H1 (cell line): ENCODE measurements around the gene SS18. TPM values are rescaled to one million over a fixed set of nuclear protein-coding genes. Genes with fewer than 3 reads are reported as not detected.

Experiments used
- CTCF ChIA-PET: fragments of 300-600 bp; sonication (Branson Sonifier 250); formaldehyde crosslinking; loops from one replicate; lab custom pipeline; 2021; ENCODE audit not compliant: partially characterized antibody; lab: Charles Lee
- POLR2A ChIA-PET: fragments of 300-600 bp; sonication (Branson Sonifier 250); formaldehyde crosslinking; loops from one replicate; lab custom pipeline; 2021; ENCODE audit warnings: inconsistent platforms; ENCODE audit not compliant: partially characterized antibody; lab: Charles Lee
- DNase-seq, 2 experiments: peaks; one replicate each; pipeline versions ENCODE4 v3.0.0 to v3.0.0-alpha.2; 2010 to 2022; ENCODE audit warnings: low spot score in 2 of 2, low read depth in 1 of 2, mixed read lengths in 1 of 2
- FAIRE-seq: peaks from 2 replicates; lab custom pipeline; 2011; peaks lifted over from hg19 to GRCh38; lab: Jason Lieb, UNC
- H2AFZ ChIP-seq: 2 replicates; pipeline ENCODE4 v1.8.1; 2012; ENCODE audit warnings: low read length, inconsistent platforms
- H2AK5ac ChIP-seq: 2 replicates; pipeline ENCODE4 v1.6.1; 2013; ENCODE audit warnings: low read depth, low read length
- H2BK120ac ChIP-seq: replicated peaks from 2 replicates; pipeline ENCODE3; 2013; ENCODE audit warnings: low read depth, low read length, inconsistent platforms
- H2BK12ac ChIP-seq: 2 replicates; pipeline ENCODE4 v1.6.1; 2013; ENCODE audit warnings: low read depth, low read length
- H2BK15ac ChIP-seq: 2 replicates; pipeline ENCODE4 v1.6.1; 2013; ENCODE audit warnings: low read length
- H2BK20ac ChIP-seq: 2 replicates; pipeline ENCODE4 v1.6.1; 2013; ENCODE audit warnings: low read length
- H2BK5ac ChIP-seq: 2 replicates; pipeline ENCODE4 v1.6.1; 2013; ENCODE audit warnings: low read depth, low read length
- H3K14ac ChIP-seq: 2 replicates; pipeline ENCODE4 v1.6.1; 2013; ENCODE audit warnings: inconsistent platforms; ENCODE audit not compliant: insufficient read length
- H3K18ac ChIP-seq: 2 replicates; pipeline ENCODE4 v1.6.1; 2013; ENCODE audit warnings: low read length; ENCODE audit errors: extremely low read depth
- H3K23ac ChIP-seq: 2 replicates; pipeline ENCODE4 v1.6.1; 2013; ENCODE audit warnings: inconsistent platforms; ENCODE audit not compliant: insufficient read length
- H3K23me2 ChIP-seq: 2 replicates; pipeline ENCODE4 v1.6.1; 2013; ENCODE audit warnings: low read depth, low read length
- H3K27ac ChIP-seq: 2 replicates; pipeline ENCODE4 v1.6.1; 2011; ENCODE audit warnings: low read depth, low read length, inconsistent platforms
- H3K27me3 ChIP-seq, 4 experiments: replicated peaks in 1 of 4; 1 replicate in 1 of 4; 2 replicates in 3 of 4; pipeline versions ENCODE4 v1.6.1 to v1.8.1; 2011 to 2013; ENCODE audit warnings: low read length in 3 of 4, mild to moderate bottlenecking in 3 of 4, inconsistent platforms in 2 of 4, mixed read lengths in 2 of 4, moderate library complexity in 1 of 4; ENCODE audit not compliant: control insufficient read depth in 3 of 4, insufficient read depth in 3 of 4; ENCODE audit errors: extremely low read depth in 1 of 4
- H3K36me3 ChIP-seq, 4 experiments: 2 replicates each; pipeline versions ENCODE4 v1.6.1 to v1.8.1; 2011 to 2013; ENCODE audit warnings: mild to moderate bottlenecking in 4 of 4, low read length in 3 of 4, moderate library complexity in 2 of 4, control low read depth in 1 of 4, inconsistent platforms in 1 of 4; ENCODE audit not compliant: insufficient read depth in 4 of 4, control insufficient read depth in 2 of 4
- H3K4ac ChIP-seq: replicated peaks from 2 replicates; pipeline ENCODE3; 2013; ENCODE audit warnings: low read length, low read depth, mixed read lengths, inconsistent platforms; ENCODE audit not compliant: insufficient read length
- H3K4me1 ChIP-seq, 4 experiments: replicated peaks in 1 of 4; 1 replicate in 1 of 4; 2 replicates in 3 of 4; pipeline versions ENCODE4 v1.6.1 to v1.8.1; 2011 to 2013; ENCODE audit warnings: low read length in 3 of 4, inconsistent platforms in 2 of 4, mixed read lengths in 1 of 4; ENCODE audit not compliant: insufficient read depth in 4 of 4, control insufficient read depth in 3 of 4
- H3K4me2 ChIP-seq, 2 experiments: 2 replicates each; pipeline versions ENCODE4 v1.6.1 to v1.8.1; 2011 to 2013; ENCODE audit warnings: low read depth in 2 of 2, low read length in 2 of 2, control low read depth in 1 of 2, inconsistent platforms in 1 of 2, mild to moderate bottlenecking in 1 of 2; ENCODE audit not compliant: insufficient read depth in 1 of 2
- H3K4me3 ChIP-seq, 4 experiments: fragments of 200-600, 300-600 bp in 1 of 4; sonication (generic), shearing (Covaris generic), sonication (Bioruptor Twin) in 1 of 4; 2 replicates each; pipeline versions ENCODE4 v1.5.1 to v1.8.1; 2011 to 2016; ENCODE audit warnings: low read length in 4 of 4, low read depth in 3 of 4, control low read depth in 2 of 4, inconsistent platforms in 2 of 4, mild to moderate bottlenecking in 2 of 4, mixed read lengths in 1 of 4, moderate library complexity in 1 of 4; ENCODE audit not compliant: insufficient read depth in 2 of 4; ENCODE audit errors: extremely low read depth in 1 of 4
- H3K56ac ChIP-seq: replicated peaks from 2 replicates; pipeline ENCODE3; 2013; ENCODE audit warnings: low read depth, mild to moderate bottlenecking, mixed read lengths, low read length, inconsistent platforms; ENCODE audit not compliant: insufficient read length
- H3K79me1 ChIP-seq: 2 replicates; pipeline ENCODE4 v1.6.1; 2013; ENCODE audit warnings: low read depth, low read length, control low read depth
- H3K79me2 ChIP-seq, 2 experiments: 2 replicates each; pipeline versions ENCODE4 v1.6.1 to v1.8.1; 2012 to 2013; ENCODE audit warnings: low read length in 2 of 2, mild to moderate bottlenecking in 2 of 2, inconsistent platforms in 1 of 2; ENCODE audit not compliant: insufficient read depth in 2 of 2, control insufficient read depth in 1 of 2
- H3K9ac ChIP-seq, 4 experiments: replicated peaks in 1 of 4; 1 replicate in 1 of 4; 2 replicates in 3 of 4; pipeline versions ENCODE4 v1.6.1 to v1.8.1; 2011 to 2013; ENCODE audit warnings: low read depth in 3 of 4, low read length in 3 of 4, control low read depth in 2 of 4, mild to moderate bottlenecking in 2 of 4, moderate library complexity in 2 of 4, inconsistent platforms in 1 of 4; ENCODE audit errors: extremely low read depth in 1 of 4
- H3K9me3 ChIP-seq, 2 experiments: 2 replicates each; pipeline versions ENCODE4 v1.6.1 to v1.8.1; 2012 to 2013; ENCODE audit warnings: mild to moderate bottlenecking in 2 of 2, moderate library complexity in 2 of 2, control low read depth in 1 of 2, inconsistent platforms in 1 of 2, low read depth in 1 of 2, low read length in 1 of 2, mixed read lengths in 1 of 2; ENCODE audit not compliant: insufficient read depth in 2 of 2
- H4K20me1 ChIP-seq, 2 experiments: replicated peaks in 1 of 2; 2 replicates each; pipeline versions ENCODE3 to v1.8.1; 2011 to 2013; ENCODE audit warnings: inconsistent platforms in 2 of 2, low read length in 2 of 2, mild to moderate bottlenecking in 1 of 2; ENCODE audit not compliant: insufficient read depth in 2 of 2, control insufficient read depth in 1 of 2
- H4K5ac ChIP-seq: 2 replicates; pipeline ENCODE4 v1.6.1; 2013; ENCODE audit warnings: low read length, low read depth, mixed read lengths, inconsistent platforms; ENCODE audit not compliant: insufficient read length
- H4K8ac ChIP-seq: 2 replicates; pipeline ENCODE4 v1.8.0; 2013; ENCODE audit warnings: mild to moderate bottlenecking, moderate library complexity, low read length, inconsistent platforms; ENCODE audit not compliant: insufficient read depth; ENCODE audit errors: extremely low read depth
- H4K91ac ChIP-seq: replicated peaks from 2 replicates; pipeline ENCODE3; 2013; ENCODE audit warnings: low read length, mixed read lengths, inconsistent platforms; ENCODE audit not compliant: insufficient read length
- RAD21 ChIP-seq, 2 experiments: IDR thresholded peaks in 1 of 2; conservative IDR thresholded peaks in 1 of 2; 2 replicates each; pipeline ENCODE4 v1.6.1; 2011; ENCODE audit warnings: low read depth in 2 of 2, low read length in 2 of 2, improper control_type of control experiment in 1 of 2, inconsistent platforms in 1 of 2, mild to moderate bottlenecking in 1 of 2, moderate library complexity in 1 of 2
- SP1 ChIP-seq: IDR thresholded peaks from 2 replicates; pipeline ENCODE4 v1.6.1; 2011; ENCODE audit warnings: low read depth, low read length
- polyA plus RNA-seq, 7 experiments: library from polyadenylated mRNA; depleted of rRNA in 3 of 7; stranded (reverse) in 5 of 7; unstranded in 2 of 7; fragments of >200 nt in 5 of 7; fragments of 200-250 nt in 2 of 7; gene quantifications; 1 replicate in 5 of 7; 2 replicates in 1 of 7; 4 replicates in 1 of 7; pipeline versions ENCODE4 v1.2.1 to v1.2.3, GENCODE V29; 2011 to 2013; ENCODE audit warnings: missing spikeins in 2 of 7, mixed read lengths in 2 of 7
- total RNA-seq: library from RNA; stranded (reverse); fragmentation: NEBNext Ultra II Directional; extraction: Animal tissue kit (Norgen Biotek cat#: 25700); gene quantifications from 2 replicates; pipeline ENCODE4 v1.2.1, GENCODE V29; 2021

The SS18 gene
- total and polyA plus RNA-seq, 2 of the 8 experiments (the other 6 are each of a cell fraction or from before 2014, with no cell fraction given), result 83.5 to 106 TPM

- Histone ChIP-seq H2BK12ac (no peak overlapping the region), H4K5ac (no peak overlapping the region), H3K4me1 (peaks cover 1 to 6% (median 5%) of the 10 kb centered on the region in 4 experiments; a peak in 4 of 7 replicates), H3K23ac (no peak overlapping the region), H2BK120ac (no peak overlapping the region), H3K23me2 (no peaks in the 10 kb centered on the region), H2BK20ac (no peak overlapping the region), H4K20me1 (no peaks in the 10 kb centered on the region), H2BK15ac (no peak overlapping the region), H2AK5ac (no peak overlapping the region), H3K79me1 (no peaks in the 10 kb centered on the region), H2BK5ac (no peak overlapping the region), H3K4me2 (no peak overlapping the region), H4K91ac (no peak overlapping the region), H3K9me3 (no peaks in the 10 kb centered on the region), H2AFZ (no peak overlapping the region), H3K27ac (no peak overlapping the region), H3K56ac (no peak overlapping the region), H3K9ac (no peak overlapping the region), H3K79me2 (no peaks in the 10 kb centered on the region), H3K4ac (no peak overlapping the region), H4K8ac (no peak overlapping the region), H3K4me3 (no peak overlapping the region), H3K18ac (no peak overlapping the region), H3K27me3 (no peaks in the 10 kb centered on the region), H3K36me3 (peaks cover 2 to 27% (median 9%) of the 10 kb centered on the region in 4 experiments; a peak in 6 of 8 replicates), H3K14ac (no peak overlapping the region)
- DNase-seq, result no peak
- POLR2A ChIA-PET, result no interaction called here
- CTCF ChIA-PET, result interaction anchor here (1.0 to 1.7 kb wide), 2 partner anchors 41 to 46 kb away, joined by 3 read pairs; no protein-coding TSS in a partner anchor
- FAIRE-seq, result no peak
- TF ChIP-seq SP1 (no peak), RAD21 (IDR thresholded peaks at IDR 0.05 in 1 of 2, conservative IDR thresholded peaks at IDR 0.05 in 1 of 2; ENCODE audit: low read depth in 2 of 2, low read length in 2 of 2) (0 out of 4 replicates have a peak, but pooled peaks of 1 of the 2 experiments have one; percentile 4)
Measured at GRCh38 chr18:26017929-26018328, 72.5 kb downstream of the SS18 start.
